B cell (primary cell): ENCODE results near the gene KIF22. TPM values are rescaled to one million over a fixed set of nuclear protein-coding genes. Genes with fewer than 3 reads are reported as not detected.

Experiments used
- ATAC-seq: fragments of 200-7000 bp; cut with Tn5 transposase; one replicate; pipeline ENCODE4 v1.10.0; 2021; ENCODE audit warnings: low read depth, mild to moderate bottlenecking, moderate number of reproducible peaks, moderate library complexity
- CTCF ChIA-PET: fragments of 350-600 bp; sonication (Branson Sonifier 250); formaldehyde crosslinking; loops from one replicate; lab custom pipeline; 2021; ENCODE audit warnings: antibody characterized with exemption, inconsistent platforms; lab: Charles Lee
- POLR2A ChIA-PET: fragments of 350-600 bp; sonication (Branson Sonifier 250); formaldehyde crosslinking; loops from one replicate; lab custom pipeline; 2021; ENCODE audit warnings: antibody characterized with exemption; lab: Charles Lee
- DNase-seq: peaks from one replicate; pipeline ENCODE4 v3.0.0; 2013
- H2AFZ ChIP-seq: 2 replicates; pipeline ENCODE4 v1.6.1; 2012; ENCODE audit warnings: mild to moderate bottlenecking, low read depth, low read length; ENCODE audit not compliant: insufficient read depth, poor library complexity, severe bottlenecking
- H3K27ac ChIP-seq, 2 donors: 1 replicate in 1 of 2; 2 replicates in 1 of 2; pipeline ENCODE4 v1.5.1; 2012 to 2013; ENCODE audit warnings: low read length in 2 of 2, mild to moderate bottlenecking in 2 of 2, moderate library complexity in 1 of 2
- H3K27me3 ChIP-seq, 4 experiments: fragments of 200-600 bp in 1 of 4; sonication (generic) in 1 of 4; replicated peaks in 1 of 4; 1 replicate in 2 of 4; 2 replicates in 2 of 4; pipeline versions ENCODE4 v1.6.1 to v1.7.0; 2013 to 2016; ENCODE audit warnings: low read length in 3 of 4, mild to moderate bottlenecking in 2 of 4, mixed read lengths in 1 of 4, moderate library complexity in 1 of 4; ENCODE audit not compliant: insufficient read depth in 4 of 4, control insufficient read depth in 3 of 4; ENCODE audit errors: control extremely low read depth in 1 of 4
- H3K36me3 ChIP-seq, 2 experiments: replicated peaks in 1 of 2; 1 replicate in 1 of 2; 2 replicates in 1 of 2; pipeline versions ENCODE4 v1.6.1 to v1.7.1; 2013; ENCODE audit warnings: low read length in 1 of 2; ENCODE audit not compliant: insufficient read depth in 2 of 2, control insufficient read depth in 1 of 2; ENCODE audit errors: control extremely low read depth in 1 of 2, extremely low read depth in 1 of 2
- H3K4me1 ChIP-seq, 2 donors: fragments of 200-600 bp in 1 of 2; sonication (generic) in 1 of 2; 1 replicate in 1 of 2; 2 replicates in 1 of 2; pipeline versions ENCODE4 v1.5.1 to v1.6.1; 2013 to 2017; ENCODE audit warnings: low read length in 2 of 2; ENCODE audit not compliant: control insufficient read depth in 2 of 2, insufficient read depth in 2 of 2
- H3K4me2 ChIP-seq: replicated peaks from 2 replicates; pipeline ENCODE3; 2012; ENCODE audit warnings: mild to moderate bottlenecking, low read depth, low read length; ENCODE audit not compliant: poor library complexity, severe bottlenecking
- H3K4me3 ChIP-seq, 5 experiments: fragments of 200-600 bp in 1 of 5; sonication (generic) in 1 of 5; 1 replicate in 3 of 5; 2 replicates in 2 of 5; pipeline versions ENCODE4 v1.5.1 to v1.7.0; 2011 to 2016; ENCODE audit warnings: low read length in 4 of 5, mild to moderate bottlenecking in 4 of 5, low read depth in 2 of 5, control low read depth in 1 of 5, moderate library complexity in 1 of 5; ENCODE audit not compliant: insufficient read depth in 1 of 5; ENCODE audit errors: control extremely low read depth in 1 of 5, extremely low read depth in 1 of 5
- H3K79me2 ChIP-seq: fragments of 200-600 bp; sonication (generic); one replicate; pipeline ENCODE4 v1.6.0; 2016; ENCODE audit warnings: low read length; ENCODE audit not compliant: control insufficient read depth, insufficient read depth
- H3K9ac ChIP-seq: fragments of 200-600 bp; sonication (generic); 2 replicates; pipeline ENCODE4 v1.6.1; 2017; ENCODE audit warnings: mild to moderate bottlenecking, low read length, moderate library complexity
- H3K9me3 ChIP-seq, 3 donors: one replicate each; pipeline versions ENCODE4 v1.6.1 to v1.7.1; 2013; ENCODE audit warnings: low read length in 2 of 3; ENCODE audit not compliant: control insufficient read depth in 2 of 3, insufficient read depth in 1 of 3; ENCODE audit errors: control extremely low read depth in 1 of 3
- H4K20me1 ChIP-seq: 2 replicates; pipeline ENCODE4 v1.6.0; 2012; ENCODE audit warnings: mild to moderate bottlenecking, low read length; ENCODE audit not compliant: insufficient read depth, control insufficient read depth, poor library complexity, severe bottlenecking
- H3K27ac Mint-ChIP-seq: one replicate; pipeline ENCODE4 v1.8.0; 2021; ENCODE audit warnings: mixed read lengths
- H3K27me3 Mint-ChIP-seq: one replicate; pipeline ENCODE4 v1.8.0; 2021; ENCODE audit warnings: mixed read lengths
- H3K4me1 Mint-ChIP-seq: one replicate; pipeline ENCODE4 v1.8.0; 2021; ENCODE audit warnings: mixed read lengths
- H3K4me3 Mint-ChIP-seq: one replicate; pipeline ENCODE4 v1.8.0; 2021; ENCODE audit warnings: mixed read lengths
- H3K9me3 Mint-ChIP-seq: one replicate; pipeline ENCODE4 v1.8.0; 2022; ENCODE audit warnings: mixed read lengths; ENCODE audit not compliant: insufficient read depth
- EZH2 ChIP-seq: IDR thresholded peaks from 2 replicates; pipeline ENCODE4 v1.6.1; 2012; ENCODE audit warnings: borderline replicate concordance, low read depth, mild to moderate bottlenecking, moderate library complexity, low read length; ENCODE audit not compliant: insufficient read depth, poor library complexity, severe bottlenecking
- WGBS: methylation state at CpG from one replicate; pipeline ENCODE4 v1.1.5; 2013; ENCODE audit warnings: missing lambda C conversion rate; ENCODE audit not compliant: insufficient coverage; 5-methylcytosine and 5-hydroxymethylcytosine counted together
- intact Hi-C: fragments of 100-400 bp; cut with micrococcal nuclease; formaldehyde crosslinking; loops from one replicate; pipeline ENCODE4 v1.10.0; 2022
- polyA plus RNA-seq: library from polyadenylated mRNA; depleted of rRNA; stranded (reverse); fragments of >200 nt; gene quantifications from 2 replicates; pipeline ENCODE4 v1.2.3, GENCODE V29; 2012
- total RNA-seq, 2 donors: library from RNA; stranded (reverse); fragments of 120-200 nt in 1 of 2; gene quantifications; 1 replicate in 1 of 2; 2 replicates in 1 of 2; pipeline versions ENCODE4 v1.2.3 to v1.2.4, GENCODE V29; 2013 to 2022
- TF ChIP-seq, protein P1 (sequence below): fragments of 200-600 bp; IDR thresholded peaks from one replicate; pipeline ENCODE4 v1.8.0; 2022; ENCODE audit warnings: antibody characterized with exemption, mild to moderate bottlenecking

The KIF22 gene
- total and polyA plus RNA-seq, 2 donors (not counting 1 experiment from before 2014, with no cell fraction given): 53.9 to 57.2 TPM

DNA sequence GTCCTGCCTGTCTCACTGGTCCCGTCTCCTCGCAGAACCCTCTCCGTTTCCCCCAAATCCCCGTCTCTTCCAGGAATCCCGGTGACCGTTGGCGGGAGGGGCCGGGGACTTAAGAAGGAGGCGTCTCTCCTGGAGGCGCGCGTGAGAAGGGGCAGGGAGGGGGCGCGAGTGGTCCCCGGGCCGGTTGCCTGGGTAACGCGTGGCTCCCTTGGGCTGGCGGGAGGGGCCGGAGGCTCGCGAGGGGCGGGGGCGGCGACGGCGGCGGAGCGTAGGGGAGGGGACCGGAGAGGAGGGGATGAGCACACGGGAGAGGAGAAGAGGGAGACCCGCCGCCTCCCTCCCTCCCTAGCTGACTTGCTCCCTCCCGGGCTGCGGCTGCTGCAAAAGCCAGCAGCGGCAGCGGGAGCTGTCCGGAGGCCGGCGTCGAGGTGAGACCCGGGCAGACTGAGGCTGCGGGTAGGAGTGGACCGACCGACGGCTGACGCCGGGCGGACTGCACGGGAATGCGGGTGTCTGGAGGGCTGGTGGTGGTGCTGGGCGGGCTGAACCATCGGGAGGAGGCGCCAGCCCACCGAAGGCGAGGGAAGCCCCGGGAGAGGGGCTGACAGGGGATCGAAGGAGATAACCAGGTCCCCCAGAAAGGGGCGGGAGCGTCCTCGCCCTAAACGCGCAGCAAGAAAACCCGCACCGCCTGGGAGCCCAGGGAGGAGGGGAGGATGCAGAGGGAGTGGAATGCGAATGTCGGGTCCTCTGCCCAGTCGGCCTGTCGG, 21.5 kb downstream of the KIF22 start, which contains the start of gene PRRT2:
Gene PRRT2 (plus strand): TSS at position 298 of the 770 bp plus-strand sequence. CDS start 862 bp downstream, outside the sequence.
- peaks cover 2 to 18% of the 10 kb centered on the region in 2 experiments for H3K36me3 ChIP-seq
- Mint-ChIP-seq H3K4me3 (peak within 1 kb of the TSS; percentile 88), H3K27ac (peak within 1 kb of the TSS; percentile 76), H3K27me3 (no peaks in the 10 kb centered on the region), H3K4me1 (peaks cover 63% of the 10 kb centered on the region), H3K9me3 (no peaks in the 10 kb centered on the region)
- peak within 1 kb of the TSS; percentile 35 to 69 (median 51) for H3K4me3 ChIP-seq
- ATAC-seq (no peak), DNase-seq (peak; percentile 58)
- peak within 1 kb of the TSS; percentile 68 for H3K9ac ChIP-seq
- intact Hi-C loops: loop anchor here (10.0 kb wide), 1 partner anchor 217 kb away; no protein-coding TSS in a partner anchor
- H3K4me2 ChIP-seq: peak within 1 kb of the TSS; percentile 99
- WGBS: 7% methylated on average over 61 of the region's 69 CpGs
- peak within 1 kb of the TSS; percentile 67 for H2AFZ ChIP-seq
- peaks cover 47% of the 10 kb centered on the region for H4K20me1 ChIP-seq
- CTCF ChIA-PET: interaction anchor here (1.0 to 1.5 kb wide), 3 partner anchors 8 to 37 kb away, joined by 3 to 4 read pairs (median 4); partner anchors contain the start of gene MVP
- H3K27me3 ChIP-seq: peaks cover 0 to 13% (median 5%) of the 10 kb centered on the region in 4 experiments
- TF ChIP-seq, protein P1, sequence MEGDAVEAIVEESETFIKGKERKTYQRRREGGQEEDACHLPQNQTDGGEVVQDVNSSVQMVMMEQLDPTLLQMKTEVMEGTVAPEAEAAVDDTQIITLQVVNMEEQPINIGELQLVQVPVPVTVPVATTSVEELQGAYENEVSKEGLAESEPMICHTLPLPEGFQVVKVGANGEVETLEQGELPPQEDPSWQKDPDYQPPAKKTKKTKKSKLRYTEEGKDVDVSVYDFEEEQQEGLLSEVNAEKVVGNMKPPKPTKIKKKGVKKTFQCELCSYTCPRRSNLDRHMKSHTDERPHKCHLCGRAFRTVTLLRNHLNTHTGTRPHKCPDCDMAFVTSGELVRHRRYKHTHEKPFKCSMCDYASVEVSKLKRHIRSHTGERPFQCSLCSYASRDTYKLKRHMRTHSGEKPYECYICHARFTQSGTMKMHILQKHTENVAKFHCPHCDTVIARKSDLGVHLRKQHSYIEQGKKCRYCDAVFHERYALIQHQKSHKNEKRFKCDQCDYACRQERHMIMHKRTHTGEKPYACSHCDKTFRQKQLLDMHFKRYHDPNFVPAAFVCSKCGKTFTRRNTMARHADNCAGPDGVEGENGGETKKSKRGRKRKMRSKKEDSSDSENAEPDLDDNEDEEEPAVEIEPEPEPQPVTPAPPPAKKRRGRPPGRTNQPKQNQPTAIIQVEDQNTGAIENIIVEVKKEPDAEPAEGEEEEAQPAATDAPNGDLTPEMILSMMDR: no peak
- TF ChIP-seq EZH2: no peak
- POLR2A ChIA-PET: interaction anchor here (0.5 to 1.4 kb wide), 3 partner anchors 21 to 823 kb away, joined by 3 to 5 read pairs (median 3); partner anchors contain the start of gene KIF22
- H3K9me3 ChIP-seq: peaks cover 0 to 5% (median 0%) of the 10 kb centered on the region in 3 donors
- H3K27ac ChIP-seq: no peak within 1 kb of the TSS
- peaks cover 58 to 66% of the 10 kb centered on the region in 2 donors for H3K4me1 ChIP-seq
- peaks cover 45% of the 10 kb centered on the region for H3K79me2 ChIP-seq
